HepG2 (cell line): ENCODE data around the gene LDAH. TPM values are rescaled to one million over a fixed set of nuclear protein-coding genes. Genes with fewer than 3 reads are reported as not detected.
A peak's percentile ranks its signal among the peaks of the same experiment; 100 is the strongest.

Experiments
- FOSL1 ChIP-seq: sonication (generic); formaldehyde crosslinking; IDR thresholded peaks from 2 replicates; pipeline ENCODE4 v1.9.0; 2021; ENCODE audit warnings: missing genetic modification reagents, borderline replicate concordance
- HHEX ChIP-seq: IDR thresholded peaks from 2 replicates; pipeline ENCODE4 v1.6.1; 2016; ENCODE audit warnings: control low read depth
- HIVEP1 ChIP-seq: sonication (generic); formaldehyde crosslinking; IDR thresholded peaks from 2 replicates; pipeline ENCODE4 v1.4.0; 2020; ENCODE audit warnings: mild to moderate bottlenecking, missing genetic modification reagents
- KAT8 ChIP-seq: IDR thresholded peaks from 2 replicates; pipeline ENCODE4 v1.6.1; 2016; ENCODE audit warnings: missing genetic modification reagents, missing compliant biosample characterization
- KMT2A ChIP-seq: sonication (generic); formaldehyde crosslinking; IDR thresholded peaks from 2 replicates; pipeline ENCODE4 v1.4.0; 2020; ENCODE audit warnings: missing genetic modification reagents
- POLR2AphosphoS2 ChIP-seq: IDR thresholded peaks from 2 replicates; pipeline ENCODE4 v1.6.1; 2011; ENCODE audit warnings: low read depth, low read length, improper control_type of control experiment
- RAD21 ChIP-seq: fragments of 450-650 bp; formaldehyde crosslinking; IDR thresholded peaks from 2 replicates; pipeline ENCODE4 v1.5.0; 2020; ENCODE audit warnings: mild to moderate bottlenecking
- RCOR2 ChIP-seq: IDR thresholded peaks from 2 replicates; pipeline ENCODE4 v1.6.1; 2016; ENCODE audit warnings: missing biosample characterization, missing genetic modification reagents
- RFX5 ChIP-seq: IDR thresholded peaks from 2 replicates; pipeline ENCODE4 v1.6.1; 2011; ENCODE audit warnings: low read depth, low read length, improper control_type of control experiment
- RXRB ChIP-seq: IDR thresholded peaks from 2 replicates; pipeline ENCODE4 v1.6.1; 2016; ENCODE audit warnings: borderline replicate concordance, missing genetic modification reagents, missing compliant biosample characterization
- SIX4 ChIP-seq: sonication (generic); formaldehyde crosslinking; IDR thresholded peaks from 2 replicates; pipeline ENCODE4 v1.4.0; 2020; ENCODE audit warnings: missing genetic modification reagents
- SMARCE1 ChIP-seq: fragments of 450-650 bp; IDR thresholded peaks from 2 replicates; pipeline ENCODE4 v1.6.1; 2017; ENCODE audit warnings: borderline replicate concordance
- SPEN ChIP-seq: sonication (generic); formaldehyde crosslinking; IDR thresholded peaks from 2 replicates; pipeline ENCODE4 v1.5.1; 2020; ENCODE audit warnings: low read depth, mild to moderate bottlenecking, missing genetic modification reagents
- ZNF616 ChIP-seq: sonication (generic); formaldehyde crosslinking; IDR thresholded peaks from 2 replicates; pipeline ENCODE4 v1.5.0; 2020; ENCODE audit warnings: low read depth, mild to moderate bottlenecking, missing genetic modification reagents
- ZNF772 ChIP-seq: sonication (generic); formaldehyde crosslinking; IDR thresholded peaks from 2 replicates; pipeline ENCODE4 v1.5.0; 2020; ENCODE audit warnings: mild to moderate bottlenecking, missing genetic modification reagents
- ZNF792 ChIP-seq: IDR thresholded peaks from 2 replicates; pipeline ENCODE4 v1.6.1; 2016
- polyA plus RNA-seq, 8 experiments: library from polyadenylated mRNA; depleted of rRNA in 3 of 8; stranded (reverse) in 7 of 8; unstranded in 1 of 8; fragments of >200 nt; fragmentation: Illumina TruSeq in 4 of 8; extraction: Trizol in 4 of 8; gene quantifications; 2 replicates each; pipeline versions ENCODE4 v1.2.1 to v1.2.3, GENCODE V29; 2011 to 2016; ENCODE audit warnings: low read depth in 4 of 8, missing spikeins in 1 of 8, mixed read lengths in 1 of 8; ENCODE audit not compliant: insufficient read depth in 1 of 8
- total RNA-seq, 5 experiments: library from RNA; depleted of rRNA; stranded (reverse); fragments of >200 nt; fragmentation: Illumina TruSeq; extraction: Trizol; gene quantifications; 2 replicates each; pipeline ENCODE4 v1.2.3, GENCODE V29; 2016; ENCODE audit warnings: low read depth in 1 of 5
- TF ChIP-seq, protein P1 (sequence below): sonication (generic); formaldehyde crosslinking; IDR thresholded peaks from 2 replicates; pipeline ENCODE4 v1.5.0; 2020; ENCODE audit warnings: mild to moderate bottlenecking, missing genetic modification reagents
- TF ChIP-seq, protein P2 (sequence below): sonication (generic); formaldehyde crosslinking; IDR thresholded peaks from 2 replicates; pipeline ENCODE4 v1.4.0; 2020; ENCODE audit warnings: missing genetic modification reagents, mild to moderate bottlenecking, borderline replicate concordance
- TF ChIP-seq, protein P3 (sequence below), 2 experiments: sonication (generic) in 1 of 2; formaldehyde crosslinking in 1 of 2; IDR thresholded peaks; 2 replicates each; pipeline versions ENCODE4 v1.5.1 to v1.6.1; 2011 to 2020; ENCODE audit warnings: borderline replicate concordance in 1 of 2, low read depth in 1 of 2, low read length in 1 of 2, mild to moderate bottlenecking in 1 of 2, missing genetic modification reagents in 1 of 2, moderate library complexity in 1 of 2
- TF ChIP-seq, protein P4 (sequence below): sonication (generic); formaldehyde crosslinking; IDR thresholded peaks from 2 replicates; pipeline ENCODE4 v1.5.0; 2020; ENCODE audit warnings: missing genetic modification reagents, mild to moderate bottlenecking, borderline replicate concordance
- TF ChIP-seq, protein P5 (sequence below): sonication (generic); formaldehyde crosslinking; IDR thresholded peaks from 2 replicates; pipeline ENCODE4 v1.8.0; 2022; ENCODE audit warnings: mild to moderate bottlenecking, missing genetic modification reagents

The LDAH gene
- total and polyA plus RNA-seq, 2 of the 13 experiments (the other 11 are each of a cell fraction or from before 2014, with no cell fraction given): 28.8 to 46.2 TPM

DNA sequence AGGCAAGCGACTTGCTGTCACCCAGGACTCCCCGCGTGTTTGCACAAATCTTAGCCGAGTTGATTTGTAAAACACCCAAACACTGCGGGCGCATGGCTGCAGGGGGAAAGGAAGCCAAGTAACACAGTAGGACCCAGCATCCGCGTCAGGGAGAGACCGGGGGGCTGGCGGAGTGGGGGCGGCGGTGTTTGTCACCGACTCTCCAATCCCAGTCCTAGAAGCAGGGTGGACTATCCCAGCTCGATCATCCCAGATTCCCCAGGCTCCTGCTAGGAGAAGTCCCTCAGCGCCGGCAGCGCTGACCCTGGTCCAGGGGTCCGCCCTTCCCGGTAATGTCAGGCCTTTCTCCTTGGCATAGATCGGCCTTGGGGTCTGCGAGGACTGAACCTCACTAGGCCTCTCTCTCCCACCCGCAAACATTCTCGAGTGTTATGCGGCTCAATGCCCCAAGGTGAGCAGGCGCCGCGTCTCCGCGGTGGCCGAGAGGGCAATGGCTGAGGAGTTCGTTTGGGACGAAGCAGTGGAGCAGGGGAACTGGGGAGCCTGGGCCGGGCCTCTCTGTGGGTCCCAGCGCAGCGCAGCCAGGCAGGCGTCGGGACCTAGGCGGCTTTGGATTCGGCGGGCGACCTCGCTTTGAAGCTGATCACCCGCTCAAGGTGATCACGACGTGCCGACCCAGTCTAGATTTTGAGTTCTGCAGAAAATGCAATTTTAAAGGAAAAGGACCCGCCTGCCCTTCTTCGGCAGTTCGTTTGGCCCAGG, 157.5 kb downstream of the LDAH start (continued):
- TF ChIP-seq, protein P1, sequence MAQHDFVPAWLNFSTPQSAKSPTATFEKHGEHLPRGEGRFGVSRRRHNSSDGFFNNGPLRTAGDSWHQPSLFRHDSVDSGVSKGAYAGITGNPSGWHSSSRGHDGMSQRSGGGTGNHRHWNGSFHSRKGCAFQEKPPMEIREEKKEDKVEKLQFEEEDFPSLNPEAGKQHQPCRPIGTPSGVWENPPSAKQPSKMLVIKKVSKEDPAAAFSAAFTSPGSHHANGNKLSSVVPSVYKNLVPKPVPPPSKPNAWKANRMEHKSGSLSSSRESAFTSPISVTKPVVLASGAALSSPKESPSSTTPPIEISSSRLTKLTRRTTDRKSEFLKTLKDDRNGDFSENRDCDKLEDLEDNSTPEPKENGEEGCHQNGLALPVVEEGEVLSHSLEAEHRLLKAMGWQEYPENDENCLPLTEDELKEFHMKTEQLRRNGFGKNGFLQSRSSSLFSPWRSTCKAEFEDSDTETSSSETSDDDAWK: no peak
- TF ChIP-seq RFX5: no peak
- TF ChIP-seq RAD21 (CRISPR knock-in tag): no peak
- TF ChIP-seq KAT8 (CRISPR knock-in tag): no peak
- TF ChIP-seq POLR2AphosphoS2: no peak
- no peak for TF ChIP-seq KMT2A
- TF ChIP-seq SMARCE1: no peak
- TF ChIP-seq ZNF616 (CRISPR knock-in tag): no peak
- no peak for TF ChIP-seq ZNF772 (CRISPR knock-in tag)
- TF ChIP-seq FOSL1 (CRISPR knock-in tag): no peak
- no peak for TF ChIP-seq SIX4 (CRISPR knock-in tag)
- TF ChIP-seq, protein P2, sequence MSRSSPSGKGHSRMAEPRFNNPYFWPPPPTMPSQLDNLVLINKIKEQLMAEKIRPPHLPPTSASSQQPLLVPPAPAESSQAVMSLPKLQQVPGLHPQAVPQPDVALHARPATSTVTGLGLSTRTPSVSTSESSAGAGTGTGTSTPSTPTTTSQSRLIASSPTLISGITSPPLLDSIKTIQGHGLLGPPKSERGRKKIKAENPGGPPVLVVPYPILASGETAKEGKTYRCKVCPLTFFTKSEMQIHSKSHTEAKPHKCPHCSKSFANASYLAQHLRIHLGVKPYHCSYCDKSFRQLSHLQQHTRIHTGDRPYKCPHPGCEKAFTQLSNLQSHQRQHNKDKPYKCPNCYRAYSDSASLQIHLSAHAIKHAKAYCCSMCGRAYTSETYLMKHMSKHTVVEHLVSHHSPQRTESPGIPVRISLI: no peak
- TF ChIP-seq SPEN (CRISPR knock-in tag): peak; percentile 11; the same call in 1 of the 2 replicates
- TF ChIP-seq, protein P3, sequence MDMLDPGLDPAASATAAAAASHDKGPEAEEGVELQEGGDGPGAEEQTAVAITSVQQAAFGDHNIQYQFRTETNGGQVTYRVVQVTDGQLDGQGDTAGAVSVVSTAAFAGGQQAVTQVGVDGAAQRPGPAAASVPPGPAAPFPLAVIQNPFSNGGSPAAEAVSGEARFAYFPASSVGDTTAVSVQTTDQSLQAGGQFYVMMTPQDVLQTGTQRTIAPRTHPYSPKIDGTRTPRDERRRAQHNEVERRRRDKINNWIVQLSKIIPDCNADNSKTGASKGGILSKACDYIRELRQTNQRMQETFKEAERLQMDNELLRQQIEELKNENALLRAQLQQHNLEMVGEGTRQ (IDR thresholded peaks at IDR 0.05; ENCODE audit: low read depth, low read length): no peak
- TF ChIP-seq, protein P3 (CRISPR knock-in tag; IDR thresholded peaks at IDR 0.05; ENCODE audit: borderline replicate concordance): no peak
- TF ChIP-seq, protein P4, sequence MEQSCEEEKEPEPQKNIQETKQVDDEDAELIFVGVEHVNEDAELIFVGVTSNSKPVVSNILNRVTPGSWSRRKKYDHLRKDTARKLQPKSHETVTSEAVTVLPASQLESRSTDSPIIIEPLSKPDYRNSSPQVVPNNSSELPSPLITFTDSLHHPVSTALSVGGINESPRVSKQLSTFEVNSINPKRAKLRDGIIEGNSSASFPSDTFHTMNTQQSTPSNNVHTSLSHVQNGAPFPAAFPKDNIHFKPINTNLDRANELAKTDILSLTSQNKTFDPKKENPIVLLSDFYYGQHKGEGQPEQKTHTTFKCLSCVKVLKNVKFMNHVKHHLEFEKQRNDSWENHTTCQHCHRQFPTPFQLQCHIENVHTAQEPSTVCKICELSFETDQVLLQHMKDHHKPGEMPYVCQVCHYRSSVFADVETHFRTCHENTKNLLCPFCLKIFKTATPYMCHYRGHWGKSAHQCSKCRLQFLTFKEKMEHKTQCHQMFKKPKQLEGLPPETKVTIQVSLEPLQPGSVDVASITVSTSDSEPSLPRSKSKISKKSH (CRISPR knock-in tag): no peak; the same call in 1 of the 2 replicates
- TF ChIP-seq RXRB: no peak
- no peak for TF ChIP-seq HHEX (CRISPR knock-in tag)
- TF ChIP-seq, protein P5, sequence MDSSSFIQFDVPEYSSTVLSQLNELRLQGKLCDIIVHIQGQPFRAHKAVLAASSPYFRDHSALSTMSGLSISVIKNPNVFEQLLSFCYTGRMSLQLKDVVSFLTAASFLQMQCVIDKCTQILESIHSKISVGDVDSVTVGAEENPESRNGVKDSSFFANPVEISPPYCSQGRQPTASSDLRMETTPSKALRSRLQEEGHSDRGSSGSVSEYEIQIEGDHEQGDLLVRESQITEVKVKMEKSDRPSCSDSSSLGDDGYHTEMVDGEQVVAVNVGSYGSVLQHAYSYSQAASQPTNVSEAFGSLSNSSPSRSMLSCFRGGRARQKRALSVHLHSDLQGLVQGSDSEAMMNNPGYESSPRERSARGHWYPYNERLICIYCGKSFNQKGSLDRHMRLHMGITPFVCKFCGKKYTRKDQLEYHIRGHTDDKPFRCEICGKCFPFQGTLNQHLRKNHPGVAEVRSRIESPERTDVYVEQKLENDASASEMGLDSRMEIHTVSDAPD: no peak
- no peak for TF ChIP-seq ZNF792 (CRISPR knock-in tag)
- no peak for TF ChIP-seq HIVEP1 (CRISPR knock-in tag)
- no peak for TF ChIP-seq RCOR2 (CRISPR knock-in tag)
